Measurements from ENCODE around the gene SPTY2D1.
"Not testable (repeated sequence)": the region's sequence is repeated elsewhere in the genome, so short reads cannot be mapped to it uniquely, and the experiment has no call there.

Gene SPTY2D1

GRCh38 chr11:18618342-18619025, 15.7 kb downstream of the SPTY2D1 start:
- H3K4me3 ChIP-seq (ENCODE audit: low read depth, low read length), result no peak overlapping the region

- no peak overlapping the region for H3K4me3 ChIP-seq (ENCODE audit: low read depth, low read length)
Observed at GRCh38 chr11:18617688-18618341, 16.3 kb downstream of the SPTY2D1 start.

GRCh38 chr11:18615628-18616392, 18.3 kb downstream of the SPTY2D1 start:
- H3K4me3 ChIP-seq (ENCODE audit: low read depth, low read length), result no peak overlapping the region

GRCh38 chr11:18614667-18615066, 19.5 kb downstream of the SPTY2D1 start:
- no peak overlapping the region for H3K4me3 ChIP-seq (ENCODE audit: low read depth, low read length)

- no peak overlapping the region for H3K4me3 ChIP-seq (ENCODE audit: low read depth, low read length)
Observed at GRCh38 chr11:18612394-18612793, 21.7 kb downstream of the SPTY2D1 start.

- no peak overlapping the region for H3K4me3 ChIP-seq (ENCODE audit: low read depth, low read length)
Observed at GRCh38 chr11:18611196-18611595, 22.9 kb downstream of the SPTY2D1 start.

GRCh38 chr11:18608376-18608775, 25.8 kb downstream of the SPTY2D1 start:
- H3K4me3 ChIP-seq (ENCODE audit: low read depth, low read length), result no peak overlapping the region

GRCh38 chr11:18600915-18601569, 33.1 kb downstream of the SPTY2D1 start:
- no peak overlapping the region for H3K4me3 ChIP-seq (ENCODE audit: low read depth, low read length)

- no peak within 1 kb of the TSS for H3K4me3 ChIP-seq (ENCODE audit: low read depth, low read length)
Observed at GRCh38 chr11:18599739-18600230, 34.4 kb downstream of the SPTY2D1 start, which contains the start of gene MISFA. Gene MISFA, plus strand, starts transcription at chr11:18599789. Its CDS starts 140 bp downstream, at chr11:18599929.

- H3K4me3 ChIP-seq (ENCODE audit: low read depth, low read length), result no peak overlapping the region
Observed at GRCh38 chr11:18594999-18595749, 39.0 kb downstream of the SPTY2D1 start.

- not testable (repeated sequence) for H3K4me3 ChIP-seq (ENCODE audit: low read depth, low read length)
Observed at GRCh38 chr11:18594088-18594487, 40.1 kb downstream of the SPTY2D1 start.

- H3K4me3 ChIP-seq (ENCODE audit: low read depth, low read length), result no peak overlapping the region
Observed at GRCh38 chr11:18590571-18590970, 43.6 kb downstream of the SPTY2D1 start.

GRCh38 chr11:18588297-18589252, 45.6 kb downstream of the SPTY2D1 start, which contains the start of gene UEVLD:
Gene UEVLD, minus strand, starts transcription at chr11:18588734. Its CDS starts 80 bp downstream, at chr11:18588654.
- peak within 1 kb of the TSS; percentile 70 for H3K4me3 ChIP-seq (ENCODE audit: low read depth, low read length)

GRCh38 chr11:18581825-18582224, 52.3 kb downstream of the SPTY2D1 start:
- no peak overlapping the region for H3K4me3 ChIP-seq (ENCODE audit: low read depth, low read length)

GRCh38 chr11:18580113-18580766, 53.9 kb downstream of the SPTY2D1 start:
- H3K4me3 ChIP-seq (ENCODE audit: low read depth, low read length), result no peak overlapping the region

GRCh38 chr11:18578975-18579598, 55.1 kb downstream of the SPTY2D1 start:
- H3K4me3 ChIP-seq (ENCODE audit: low read depth, low read length), result no peak overlapping the region

- no peak overlapping the region for H3K4me3 ChIP-seq (ENCODE audit: low read depth, low read length)
Observed at GRCh38 chr11:18575361-18575760, 58.8 kb downstream of the SPTY2D1 start.

- H3K4me3 ChIP-seq (ENCODE audit: low read depth, low read length), result no peak overlapping the region
Observed at GRCh38 chr11:18567081-18567480, 67.1 kb downstream of the SPTY2D1 start.
